Liver (tissue), 9 donors: ENCODE results near the gene HRH3. TPM values are rescaled to one million over a fixed set of nuclear protein-coding genes. Genes with fewer than 3 reads are reported as not detected.

Source experiments
- DNase-seq: peaks from one replicate; pipeline ENCODE4 v3.0.0-alpha.2; 2017; ENCODE audit warnings: low spot score
- H3K27ac ChIP-seq, 2 donors: one replicate each; pipeline ENCODE4 v1.7.0; 2013; ENCODE audit warnings: inconsistent platforms in 2 of 2, low read length in 2 of 2, control low read depth in 1 of 2, low read depth in 1 of 2, mild to moderate bottlenecking in 1 of 2
- H3K27me3 ChIP-seq, 4 donors: one replicate each; pipeline versions ENCODE4 v1.6.1 to v1.7.0; 2013; ENCODE audit warnings: low read length in 3 of 4, inconsistent platforms in 1 of 4, mild to moderate bottlenecking in 1 of 4, moderate library complexity in 1 of 4; ENCODE audit not compliant: control insufficient read depth in 4 of 4, insufficient read depth in 4 of 4
- H3K36me3 ChIP-seq, 4 donors: one replicate each; pipeline versions ENCODE4 v1.6.1 to v1.7.0; 2013; ENCODE audit warnings: low read length in 3 of 4, mild to moderate bottlenecking in 3 of 4, low read depth in 1 of 4, moderate library complexity in 1 of 4; ENCODE audit not compliant: control insufficient read depth in 4 of 4, insufficient read depth in 3 of 4
- H3K4me1 ChIP-seq, 4 donors: one replicate each; pipeline versions ENCODE4 v1.6.1 to v1.7.0; 2013; ENCODE audit warnings: low read length in 3 of 4, mild to moderate bottlenecking in 3 of 4, moderate library complexity in 1 of 4; ENCODE audit not compliant: control insufficient read depth in 4 of 4, insufficient read depth in 4 of 4
- H3K4me3 ChIP-seq, 3 donors: one replicate each; pipeline versions ENCODE4 v1.6.1 to v1.7.0; 2013; ENCODE audit warnings: low read length in 3 of 3, control low read depth in 1 of 3, low read depth in 1 of 3, mild to moderate bottlenecking in 1 of 3
- H3K9ac ChIP-seq, 2 donors: one replicate each; pipeline ENCODE4 v1.7.0; 2013; ENCODE audit warnings: low read length in 2 of 2, mild to moderate bottlenecking in 2 of 2, moderate library complexity in 2 of 2, control low read depth in 1 of 2, low read depth in 1 of 2
- H3K9me3 ChIP-seq, 4 donors: one replicate each; pipeline versions ENCODE4 v1.6.1 to v1.7.0; 2013; ENCODE audit warnings: low read length in 3 of 4; ENCODE audit not compliant: control insufficient read depth in 4 of 4
- ATF3 ChIP-seq: IDR thresholded peaks from 2 replicates; pipeline ENCODE4 v1.6.1; 2016; ENCODE audit warnings: antibody characterized with exemption
- CTCF ChIP-seq: fragments of 150-350 bp; IDR thresholded peaks from 2 replicates; pipeline ENCODE4 v1.5.1; 2017; ENCODE audit warnings: improper control_type of control experiment, low read depth, low read length; ENCODE audit not compliant: missing input control
- EGR1 ChIP-seq, 2 donors: IDR thresholded peaks; 2 replicates each; pipeline ENCODE4 v1.6.1; 2016 to 2018; ENCODE audit warnings: antibody characterized with exemption in 2 of 2, low read depth in 2 of 2
- FOXA1 ChIP-seq: IDR thresholded peaks from 2 replicates; pipeline ENCODE4 v1.6.1; 2016; ENCODE audit warnings: antibody characterized with exemption
- FOXA2 ChIP-seq: IDR thresholded peaks from 2 replicates; pipeline ENCODE4 v1.6.1; 2016; ENCODE audit warnings: antibody characterized with exemption
- GABPA ChIP-seq, 2 donors: IDR thresholded peaks in 1 of 2; conservative IDR thresholded peaks in 1 of 2; 2 replicates each; pipeline ENCODE4 v1.6.1; 2016; ENCODE audit warnings: antibody characterized with exemption in 2 of 2, mild to moderate bottlenecking in 1 of 2, moderate library complexity in 1 of 2
- HNF4A ChIP-seq, 2 donors: conservative IDR thresholded peaks; 2 replicates each; pipeline ENCODE4 v1.6.1; 2016; ENCODE audit warnings: antibody characterized with exemption in 2 of 2, mild to moderate bottlenecking in 2 of 2
- HNF4G ChIP-seq: IDR thresholded peaks from 2 replicates; pipeline ENCODE4 v1.6.1; 2016; ENCODE audit warnings: antibody characterized with exemption
- JUND ChIP-seq, 2 donors: IDR thresholded peaks; 2 replicates each; pipeline ENCODE4 v1.6.1; 2016; ENCODE audit warnings: antibody characterized with exemption in 2 of 2
- NR2F2 ChIP-seq: IDR thresholded peaks from 2 replicates; pipeline ENCODE4 v1.6.1; 2016; ENCODE audit warnings: antibody characterized with exemption
- RAD21 ChIP-seq, 2 donors: IDR thresholded peaks; 2 replicates each; pipeline ENCODE4 v1.6.1; 2016; ENCODE audit warnings: antibody characterized with exemption in 2 of 2, mild to moderate bottlenecking in 2 of 2
- RXRA ChIP-seq, 2 donors: IDR thresholded peaks; 2 replicates each; pipeline ENCODE4 v1.6.1; 2017 to 2018; ENCODE audit warnings: antibody characterized with exemption in 2 of 2, mild to moderate bottlenecking in 1 of 2
- SP1 ChIP-seq: IDR thresholded peaks from 2 replicates; pipeline ENCODE4 v1.6.1; 2018; ENCODE audit warnings: antibody characterized with exemption, mild to moderate bottlenecking
- TAF1 ChIP-seq: conservative IDR thresholded peaks from 2 replicates; pipeline ENCODE4 v1.6.1; 2016; ENCODE audit warnings: antibody characterized with exemption, mild to moderate bottlenecking
- YY1 ChIP-seq: IDR thresholded peaks from 2 replicates; pipeline ENCODE4 v1.6.1; 2016; ENCODE audit warnings: antibody characterized with exemption, mild to moderate bottlenecking
- ZBTB33 ChIP-seq: IDR thresholded peaks from 2 replicates; pipeline ENCODE4 v1.6.1; 2016; ENCODE audit warnings: antibody characterized with exemption
- WGBS: extraction: QIAGEN DNeasy Blood & Tissue Kit; methylation state at CpG from one replicate; pipeline ENCODE4 v1.1.7; 2013; 5-methylcytosine and 5-hydroxymethylcytosine counted together
- polyA plus RNA-seq, 2 donors: library from polyadenylated mRNA; stranded (reverse) in 1 of 2; unstranded in 1 of 2; fragments of 200-250 nt in 1 of 2; fragments of >200 nt in 1 of 2; fragmentation: Nextera tagmentation in 1 of 2; extraction: Ambion mirVana in 1 of 2; gene quantifications; one replicate each; pipeline versions ENCODE4 v1.2.1 to v1.2.3, GENCODE V29; 2013 to 2015
- total RNA-seq, 2 donors: library from RNA; depleted of rRNA; stranded (reverse); fragments of >200 nt; gene quantifications; one replicate each; pipeline ENCODE4 v1.2.3, GENCODE V29; 2014
- TF ChIP-seq, protein P1 (sequence below): IDR thresholded peaks from 2 replicates; pipeline ENCODE4 v1.6.1; 2016; ENCODE audit warnings: antibody characterized with exemption
- TF ChIP-seq, protein P2 (sequence below): IDR thresholded peaks from 2 replicates; pipeline ENCODE4 v1.6.1; 2016; ENCODE audit warnings: antibody characterized with exemption, mild to moderate bottlenecking
- donor health status: healthy.
- donor health status: healthy.
- donor health status: healthy.
- donor health status: healthy.
- donor health status: healthy.

HRH3 gene
- total and polyA plus RNA-seq, 4 donors: not detected

DNA sequence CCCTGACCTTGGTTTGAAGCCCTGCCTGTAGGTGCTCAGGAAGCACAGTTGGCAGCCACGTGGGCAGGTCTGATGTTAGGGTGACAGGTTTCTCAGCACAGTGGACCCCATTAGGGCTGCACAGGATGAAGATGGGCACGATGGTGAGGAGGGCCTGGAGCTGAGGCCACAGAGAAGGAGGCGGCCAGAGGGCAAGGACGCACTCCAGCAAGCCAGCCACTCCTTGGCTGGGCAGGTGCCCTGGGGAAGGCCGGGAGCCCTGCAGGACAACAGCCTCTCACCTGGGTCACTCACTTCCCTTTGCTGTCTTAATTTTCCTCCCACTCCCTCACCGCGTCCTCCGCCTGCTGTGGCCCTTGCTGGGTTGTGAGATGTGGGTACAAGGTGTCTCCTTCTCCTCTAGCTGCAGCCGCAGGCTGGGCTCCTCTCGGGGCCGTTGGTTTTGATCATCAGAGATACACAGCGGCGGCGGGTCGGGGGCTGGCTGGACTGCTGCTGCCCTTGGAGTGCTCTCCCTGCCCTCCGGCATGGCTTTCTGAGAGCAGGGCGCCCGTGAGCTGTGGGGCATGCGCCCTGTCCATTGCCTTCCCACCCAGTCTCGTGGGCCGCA, 23.9 kb upstream of the HRH3 start:
- Histone ChIP-seq H3K4me3 (no peak overlapping the region), H3K4me1 (peaks cover 14 to 42% (median 29%) of the 10 kb centered on the region in 4 donors)
- DNase-seq: no peak

More for the DNA sequence above, 23.9 kb upstream of the HRH3 start:
- WGBS: 91% methylated on average over 21 of the region's 21 CpGs
- no peak overlapping the region for H3K9ac ChIP-seq
- TF ChIP-seq NR2F2: no peak
- no peak for TF ChIP-seq SP1
- TF ChIP-seq FOXA1: no peak
- no peak for TF ChIP-seq JUND (IDR thresholded peaks at IDR 0.05)
- TF ChIP-seq EGR1 (IDR thresholded peaks at IDR 0.05; ENCODE audit: low read depth in 2 of 2): no peak
- TF ChIP-seq ZBTB33: no peak
- TF ChIP-seq FOXA2: no peak
- TF ChIP-seq YY1: no peak
- no peak for TF ChIP-seq HNF4G
- no peak for TF ChIP-seq ATF3
- no peak for TF ChIP-seq RAD21 (IDR thresholded peaks at IDR 0.05)
- no peak for TF ChIP-seq HNF4A (conservative IDR thresholded peaks at IDR 0.05)
- TF ChIP-seq RXRA (IDR thresholded peaks at IDR 0.05): no peak
- TF ChIP-seq TAF1: no peak
- TF ChIP-seq, protein P1, sequence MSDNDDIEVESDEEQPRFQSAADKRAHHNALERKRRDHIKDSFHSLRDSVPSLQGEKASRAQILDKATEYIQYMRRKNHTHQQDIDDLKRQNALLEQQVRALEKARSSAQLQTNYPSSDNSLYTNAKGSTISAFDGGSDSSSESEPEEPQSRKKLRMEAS: no peak
- TF ChIP-seq, protein P2, sequence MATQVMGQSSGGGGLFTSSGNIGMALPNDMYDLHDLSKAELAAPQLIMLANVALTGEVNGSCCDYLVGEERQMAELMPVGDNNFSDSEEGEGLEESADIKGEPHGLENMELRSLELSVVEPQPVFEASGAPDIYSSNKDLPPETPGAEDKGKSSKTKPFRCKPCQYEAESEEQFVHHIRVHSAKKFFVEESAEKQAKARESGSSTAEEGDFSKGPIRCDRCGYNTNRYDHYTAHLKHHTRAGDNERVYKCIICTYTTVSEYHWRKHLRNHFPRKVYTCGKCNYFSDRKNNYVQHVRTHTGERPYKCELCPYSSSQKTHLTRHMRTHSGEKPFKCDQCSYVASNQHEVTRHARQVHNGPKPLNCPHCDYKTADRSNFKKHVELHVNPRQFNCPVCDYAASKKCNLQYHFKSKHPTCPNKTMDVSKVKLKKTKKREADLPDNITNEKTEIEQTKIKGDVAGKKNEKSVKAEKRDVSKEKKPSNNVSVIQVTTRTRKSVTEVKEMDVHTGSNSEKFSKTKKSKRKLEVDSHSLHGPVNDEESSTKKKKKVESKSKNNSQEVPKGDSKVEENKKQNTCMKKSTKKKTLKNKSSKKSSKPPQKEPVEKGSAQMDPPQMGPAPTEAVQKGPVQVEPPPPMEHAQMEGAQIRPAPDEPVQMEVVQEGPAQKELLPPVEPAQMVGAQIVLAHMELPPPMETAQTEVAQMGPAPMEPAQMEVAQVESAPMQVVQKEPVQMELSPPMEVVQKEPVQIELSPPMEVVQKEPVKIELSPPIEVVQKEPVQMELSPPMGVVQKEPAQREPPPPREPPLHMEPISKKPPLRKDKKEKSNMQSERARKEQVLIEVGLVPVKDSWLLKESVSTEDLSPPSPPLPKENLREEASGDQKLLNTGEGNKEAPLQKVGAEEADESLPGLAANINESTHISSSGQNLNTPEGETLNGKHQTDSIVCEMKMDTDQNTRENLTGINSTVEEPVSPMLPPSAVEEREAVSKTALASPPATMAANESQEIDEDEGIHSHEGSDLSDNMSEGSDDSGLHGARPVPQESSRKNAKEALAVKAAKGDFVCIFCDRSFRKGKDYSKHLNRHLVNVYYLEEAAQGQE: no peak
- no peak for TF ChIP-seq GABPA (IDR thresholded peaks at IDR 0.05 in 1 of 2, conservative IDR thresholded peaks at IDR 0.05 in 1 of 2)
- no peak for TF ChIP-seq CTCF
- H3K36me3 ChIP-seq: peaks cover 0 to 6% (median under 1%) of the 10 kb centered on the region in 4 donors
- no peaks in the 10 kb centered on the region for H3K9me3 ChIP-seq
- H3K27me3 ChIP-seq: no peaks in the 10 kb centered on the region
- no peak overlapping the region for H3K27ac ChIP-seq
